Mammary epithelial cell (primary cell): ENCODE results near the gene KRT83.

Experiments used
- EZH2 ChIP-seq: IDR thresholded peaks from 2 replicates; pipeline ENCODE4 v1.6.1; 2012; ENCODE audit warnings: low read length, inconsistent platforms, borderline replicate concordance
- TF ChIP-seq, protein P1 (sequence below), 2 donors: IDR thresholded peaks in 1 of 2; conservative IDR thresholded peaks in 1 of 2; 2 replicates each; pipeline ENCODE4 v1.5.1; 2011 to 2012; ENCODE audit warnings: inconsistent platforms in 2 of 2, low read length in 2 of 2, mild to moderate bottlenecking in 2 of 2, control low read depth in 1 of 2, low read depth in 1 of 2; ENCODE audit not compliant: insufficient read depth in 1 of 2; ENCODE audit errors: extremely low read depth in 1 of 2

DNA sequence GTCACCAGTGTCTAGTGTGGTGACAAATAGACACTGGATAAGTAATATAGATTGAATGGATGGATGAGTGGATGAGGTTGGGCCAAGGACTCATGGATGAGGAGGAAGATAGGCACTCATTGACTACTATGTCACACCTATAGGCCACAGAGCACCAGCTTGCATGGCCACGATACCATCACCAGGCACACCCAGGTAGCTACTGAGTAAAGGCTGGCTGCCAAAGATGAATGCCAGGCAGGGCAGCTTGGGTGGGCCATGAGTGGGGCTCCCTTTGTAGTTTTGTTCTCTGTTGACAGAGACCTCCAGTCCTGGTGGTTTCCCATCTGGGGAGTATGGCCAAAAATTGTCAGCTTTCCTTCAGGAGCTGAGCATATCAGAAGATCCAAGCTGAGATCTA, 11.2 kb upstream of the KRT83 start:
- TF ChIP-seq, protein P1, sequence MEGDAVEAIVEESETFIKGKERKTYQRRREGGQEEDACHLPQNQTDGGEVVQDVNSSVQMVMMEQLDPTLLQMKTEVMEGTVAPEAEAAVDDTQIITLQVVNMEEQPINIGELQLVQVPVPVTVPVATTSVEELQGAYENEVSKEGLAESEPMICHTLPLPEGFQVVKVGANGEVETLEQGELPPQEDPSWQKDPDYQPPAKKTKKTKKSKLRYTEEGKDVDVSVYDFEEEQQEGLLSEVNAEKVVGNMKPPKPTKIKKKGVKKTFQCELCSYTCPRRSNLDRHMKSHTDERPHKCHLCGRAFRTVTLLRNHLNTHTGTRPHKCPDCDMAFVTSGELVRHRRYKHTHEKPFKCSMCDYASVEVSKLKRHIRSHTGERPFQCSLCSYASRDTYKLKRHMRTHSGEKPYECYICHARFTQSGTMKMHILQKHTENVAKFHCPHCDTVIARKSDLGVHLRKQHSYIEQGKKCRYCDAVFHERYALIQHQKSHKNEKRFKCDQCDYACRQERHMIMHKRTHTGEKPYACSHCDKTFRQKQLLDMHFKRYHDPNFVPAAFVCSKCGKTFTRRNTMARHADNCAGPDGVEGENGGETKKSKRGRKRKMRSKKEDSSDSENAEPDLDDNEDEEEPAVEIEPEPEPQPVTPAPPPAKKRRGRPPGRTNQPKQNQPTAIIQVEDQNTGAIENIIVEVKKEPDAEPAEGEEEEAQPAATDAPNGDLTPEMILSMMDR (conservative IDR thresholded peaks at IDR 0.05 in 1 of 2, IDR thresholded peaks at IDR 0.05 in 1 of 2; ENCODE audit: extremely low read depth in 1 of 2, insufficient read depth in 1 of 2, low read depth in 1 of 2, low read length in 2 of 2), result no peak
- no peak for TF ChIP-seq EZH2
